Common myeloid progenitor, CD34-positive (primary cell): ENCODE data around the gene MCC.

Experiments
- CTCF ChIA-PET: fragments of 350-600 bp; sonication (Branson Sonifier 250); formaldehyde crosslinking; loops from one replicate; lab custom pipeline; 2021; ENCODE audit warnings: antibody characterized with exemption; lab: Charles Lee
- POLR2A ChIA-PET: fragments of 350-600 bp; sonication (Branson Sonifier 250); formaldehyde crosslinking; loops from one replicate; lab custom pipeline; 2021; ENCODE audit warnings: antibody characterized with exemption; lab: Charles Lee
- DNase-seq, 3 donors: peaks; one replicate each; pipeline versions ENCODE4 v3.0.0 to v3.0.0-alpha.2; 2013
- H3K27ac ChIP-seq, 2 experiments: 1 replicate in 1 of 2; 2 replicates in 1 of 2; pipeline ENCODE4 v1.7.0; 2013; ENCODE audit warnings: inconsistent platforms in 2 of 2, low read length in 2 of 2, mild to moderate bottlenecking in 2 of 2, low read depth in 1 of 2, moderate library complexity in 1 of 2; ENCODE audit not compliant: severe bottlenecking in 2 of 2, insufficient read depth in 1 of 2, poor library complexity in 1 of 2
- H3K27me3 ChIP-seq, 5 experiments: replicated peaks in 2 of 5; 1 replicate in 3 of 5; 2 replicates in 2 of 5; pipeline versions ENCODE4 v1.6.1 to v1.7.0; 2013; ENCODE audit warnings: low read length in 4 of 5, mild to moderate bottlenecking in 2 of 5, moderate library complexity in 2 of 5, inconsistent platforms in 1 of 5; ENCODE audit not compliant: insufficient read depth in 5 of 5, control insufficient read depth in 4 of 5
- H3K36me3 ChIP-seq, 4 experiments: 1 replicate in 2 of 4; 2 replicates in 2 of 4; pipeline versions ENCODE4 v1.6.1 to v1.7.0; 2013; ENCODE audit warnings: low read length in 3 of 4, control low read depth in 1 of 4, mild to moderate bottlenecking in 1 of 4; ENCODE audit not compliant: control insufficient read depth in 4 of 4, insufficient read depth in 4 of 4
- H3K4me1 ChIP-seq, 4 experiments: 1 replicate in 3 of 4; 2 replicates in 1 of 4; pipeline versions ENCODE4 v1.6.1 to v1.7.1; 2013; ENCODE audit warnings: low read length in 3 of 4, mild to moderate bottlenecking in 3 of 4, control low read depth in 1 of 4, inconsistent platforms in 1 of 4, moderate library complexity in 1 of 4; ENCODE audit not compliant: control insufficient read depth in 4 of 4, insufficient read depth in 4 of 4; ENCODE audit errors: control extremely low read depth in 1 of 4
- H3K4me3 ChIP-seq, 7 experiments: 1 replicate in 4 of 7; 2 replicates in 3 of 7; pipeline versions ENCODE4 v1.5.1 to v1.7.0; 2013; ENCODE audit warnings: mild to moderate bottlenecking in 7 of 7, low read length in 6 of 7, moderate library complexity in 6 of 7, inconsistent platforms in 2 of 7, low read depth in 2 of 7, control low read depth in 1 of 7; ENCODE audit not compliant: insufficient read depth in 4 of 7, control insufficient read depth in 1 of 7; ENCODE audit errors: extremely low read depth in 1 of 7
- H3K9me3 ChIP-seq, 5 experiments: 1 replicate in 4 of 5; 2 replicates in 1 of 5; pipeline versions ENCODE4 v1.6.1 to v1.7.1; 2013; ENCODE audit warnings: low read length in 4 of 5, mild to moderate bottlenecking in 2 of 5, inconsistent platforms in 1 of 5, low read depth in 1 of 5, moderate library complexity in 1 of 5; ENCODE audit not compliant: control insufficient read depth in 4 of 5, insufficient read depth in 2 of 5; ENCODE audit errors: control extremely low read depth in 1 of 5
- WGBS: methylation state at CpG from one replicate; pipeline ENCODE4 v1.1.5; 2013; ENCODE audit not compliant: insufficient coverage; 5-methylcytosine and 5-hydroxymethylcytosine counted together

MCC gene

DNA sequence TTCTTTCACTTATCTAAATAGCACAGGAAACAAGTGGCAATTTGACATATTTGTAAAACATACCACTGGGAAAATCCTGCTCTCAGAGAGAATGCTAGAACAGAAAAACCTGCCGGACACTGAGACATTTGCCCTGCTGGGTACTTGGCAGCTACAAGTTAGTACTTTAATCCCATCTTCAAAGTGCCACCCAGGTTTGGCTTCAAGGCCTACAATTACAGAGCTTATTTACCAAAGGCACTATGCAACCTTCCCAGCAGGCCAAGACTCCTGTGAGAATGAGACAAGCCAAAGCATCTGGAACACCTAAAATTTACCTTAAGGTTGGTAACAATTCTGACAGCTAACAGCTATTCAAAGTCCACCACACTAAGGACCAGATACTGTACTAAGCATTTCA lies 131.8 kb downstream of the MCC start:
- peaks cover 0 to 34% (median 8%) of the 10 kb centered on the region in 5 experiments for H3K27me3 ChIP-seq
- CTCF ChIA-PET = interaction anchor here (0.9 to 1.3 kb wide), 2 partner anchors 20 to 25 kb away, joined by 3 to 4 read pairs; no protein-coding TSS in a partner anchor
- H3K36me3 ChIP-seq = no peaks in the 10 kb centered on the region
- no peak overlapping the region for H3K27ac ChIP-seq
- H3K9me3 ChIP-seq = no peaks in the 10 kb centered on the region
- no peak for DNase-seq
- no peak overlapping the region for H3K4me3 ChIP-seq
- no CpG with 5 or more reads among the region's 1 CpG for WGBS
- peaks cover 4 to 16% (median 9%) of the 10 kb centered on the region in 4 experiments for H3K4me1 ChIP-seq
- POLR2A ChIA-PET = no interaction called here

DNA sequence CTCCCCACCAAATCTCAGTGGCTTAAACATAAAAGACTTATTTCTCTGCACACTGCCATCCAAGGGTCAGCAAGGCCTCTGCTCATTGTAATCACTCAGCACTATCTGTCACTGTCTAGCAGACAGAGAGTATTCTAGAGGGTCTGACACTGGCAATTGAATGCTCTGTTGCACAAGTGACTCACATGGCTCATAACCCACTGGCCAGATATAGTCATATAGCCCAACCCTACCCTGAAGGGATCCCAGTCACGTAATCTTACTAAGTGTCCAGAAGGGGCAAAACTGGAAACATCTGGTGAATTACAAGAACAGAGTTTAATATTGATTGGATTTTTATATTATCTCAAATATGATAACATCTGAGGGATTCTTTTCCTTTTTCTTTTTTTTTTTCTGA lies 134.2 kb downstream of the MCC start:
- Histone ChIP-seq H3K4me3 (no peak overlapping the region), H3K36me3 (no peaks in the 10 kb centered on the region), H3K4me1 (peaks cover 4 to 16% (median 9%) of the 10 kb centered on the region in 4 experiments), H3K9me3 (peaks cover 0 to 5% (median 0%) of the 10 kb centered on the region in 5 experiments), H3K27ac (no peak overlapping the region), H3K27me3 (peaks cover 4 to 36% (median 7%) of the 10 kb centered on the region in 5 experiments)
- CTCF ChIA-PET = interaction anchor here (1.6 kb wide), 1 partner anchor 12 kb away, joined by 4 read pairs; no protein-coding TSS in a partner anchor
- WGBS = no CpG with 5 or more reads among the region's 1 CpG
- POLR2A ChIA-PET = no interaction called here
- no peak for DNase-seq

- Histone ChIP-seq H3K27ac (no peak overlapping the region), H3K27me3 (peaks cover 3 to 64% (median 27%) of the 10 kb centered on the region in 5 experiments), H3K4me1 (no peaks in the 10 kb centered on the region), H3K36me3 (no peaks in the 10 kb centered on the region), H3K9me3 (peaks cover 0 to 16% (median 0%) of the 10 kb centered on the region in 5 experiments), H3K4me3 (no peak overlapping the region)
- POLR2A ChIA-PET = no interaction called here
- WGBS = no CpG with 5 or more reads among the region's 1 CpG
- CTCF ChIA-PET = interaction anchor here (1.0 kb wide), 1 partner anchor 11 kb away, joined by 3 read pairs; no protein-coding TSS in a partner anchor
- no peak for DNase-seq
These were observed 140.7 kb downstream of the MCC start for GRCh38 chr5:113347572-113347971.

DNA sequence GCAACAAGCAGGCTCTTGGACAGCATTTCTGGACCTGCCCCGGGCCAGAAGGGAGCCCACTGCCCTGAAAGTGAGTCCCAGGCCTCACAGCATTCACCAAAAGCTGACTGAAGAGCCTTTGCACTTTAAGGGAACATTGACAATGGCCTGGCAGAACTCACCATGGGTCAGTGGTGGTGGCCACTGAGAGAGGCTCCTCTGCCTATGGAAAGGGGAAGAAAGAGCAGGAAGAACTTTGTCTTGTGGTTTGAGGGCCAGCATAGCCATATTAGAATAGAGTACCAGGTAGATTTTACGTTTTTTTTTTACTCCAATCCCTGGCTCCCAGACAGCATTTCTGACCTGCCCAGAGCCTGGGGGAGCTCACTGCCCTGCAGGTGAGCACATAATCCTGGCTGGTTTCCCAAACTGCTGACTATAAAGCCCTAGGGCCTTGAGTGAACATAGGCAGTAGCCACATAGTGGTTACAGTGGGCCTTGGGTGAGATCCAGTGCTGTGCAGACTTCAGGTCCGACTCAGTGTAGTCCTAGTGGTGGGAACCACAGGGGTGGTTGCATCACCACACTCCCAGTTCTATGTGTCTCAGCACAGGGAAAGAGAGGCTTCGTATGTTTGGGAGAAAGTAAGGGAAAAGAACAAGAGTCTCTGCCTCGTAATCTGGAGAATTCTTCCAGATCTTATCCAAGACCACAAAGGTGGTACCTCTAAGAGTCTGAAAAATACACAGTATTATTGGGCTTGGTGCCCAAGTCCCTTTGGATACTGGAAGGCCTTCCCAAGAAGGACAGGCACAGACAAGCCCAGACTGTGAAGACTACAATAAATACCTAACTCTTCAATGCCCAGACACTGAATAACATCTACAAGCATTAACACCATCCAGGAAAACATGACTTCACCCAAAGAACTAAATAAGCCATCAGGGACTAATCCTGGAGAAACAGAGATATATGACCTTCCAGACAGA lies 143.0 kb downstream of the MCC start:
- Histone ChIP-seq H3K27ac (no peak overlapping the region), H3K4me3 (no peak overlapping the region), H3K36me3 (no peaks in the 10 kb centered on the region), H3K9me3 (peaks cover 0 to 16% (median 0%) of the 10 kb centered on the region in 5 experiments), H3K4me1 (no peaks in the 10 kb centered on the region), H3K27me3 (peaks cover 5 to 69% (median 33%) of the 10 kb centered on the region in 5 experiments)
- no peak for DNase-seq
- 93% methylated on average over 5 of the region's 5 CpGs for WGBS
- CTCF ChIA-PET = no interaction called here
- POLR2A ChIA-PET = no interaction called here

GRCh38 chr5:113343343-113343742 lies 144.9 kb downstream of the MCC start:
- POLR2A ChIA-PET = no interaction called here
- no peak overlapping the region for H3K4me3 ChIP-seq
- CTCF ChIA-PET = no interaction called here
- no peaks in the 10 kb centered on the region for H3K36me3 ChIP-seq
- no peak overlapping the region for H3K27ac ChIP-seq
- H3K9me3 ChIP-seq = peaks cover 0 to 7% (median 0%) of the 10 kb centered on the region in 5 experiments
- DNase-seq = no peak
- WGBS = 94% methylated on average over 2 of the region's 3 CpGs
- H3K27me3 ChIP-seq = peaks cover 4 to 73% (median 33%) of the 10 kb centered on the region in 5 experiments
- H3K4me1 ChIP-seq = no peaks in the 10 kb centered on the region

DNA sequence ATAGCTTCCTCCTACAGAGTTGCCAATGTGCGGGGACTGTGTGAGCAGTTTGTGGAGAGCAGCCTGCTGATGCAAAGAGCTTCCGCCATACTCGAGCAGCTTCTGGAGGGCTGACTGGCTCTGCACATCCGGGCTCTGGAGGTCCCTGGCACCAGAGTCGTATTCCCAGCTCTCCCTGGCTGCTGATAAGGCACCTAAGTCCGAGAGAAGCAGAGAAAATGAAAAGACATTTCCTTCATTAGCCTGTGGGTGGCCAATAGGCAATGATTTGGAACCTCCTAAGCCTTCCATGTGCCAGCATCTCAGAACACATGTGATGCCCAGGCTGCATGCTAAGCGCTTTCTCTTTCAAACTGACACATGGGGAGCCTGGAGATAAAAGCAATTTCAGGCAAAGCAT lies 147.7 kb downstream of the MCC start:
- POLR2A ChIA-PET = no interaction called here
- H3K27ac ChIP-seq = no peak overlapping the region
- H3K27me3 ChIP-seq = peaks cover 8 to 91% (median 42%) of the 10 kb centered on the region in 5 experiments
- H3K4me3 ChIP-seq = no peak overlapping the region
- H3K4me1 ChIP-seq = no peaks in the 10 kb centered on the region
- WGBS = 62% methylated on average over 3 of the region's 7 CpGs
- DNase-seq = peak in 2 of 3 donors; percentile 38 to 40
- CTCF ChIA-PET = interaction anchor here (1.2 to 2.7 kb wide), 3 partner anchors 10 to 170 kb away, joined by 5 to 11 read pairs (median 6); no protein-coding TSS in a partner anchor
- H3K36me3 ChIP-seq = no peaks in the 10 kb centered on the region
- no peaks in the 10 kb centered on the region for H3K9me3 ChIP-seq

- Histone ChIP-seq H3K4me3 (no peak overlapping the region), H3K27me3 (peaks cover 8 to 74% (median 33%) of the 10 kb centered on the region in 5 experiments), H3K27ac (no peak overlapping the region), H3K9me3 (no peaks in the 10 kb centered on the region), H3K4me1 (no peaks in the 10 kb centered on the region), H3K36me3 (no peaks in the 10 kb centered on the region)
- ChIA-PET CTCF (interaction anchor here (0.8 to 6.3 kb wide), 4 partner anchors 36 to 266 kb away, joined by 3 to 46 read pairs (median 24); partner anchors contain the start of gene YTHDC2), POLR2A (no interaction called here)
- WGBS = 100% methylated on average over 1 of the region's 3 CpGs
- DNase-seq = no peak
These were observed 149.6 kb downstream of the MCC start for GRCh38 chr5:113338628-113339027.
